Putamen (tissue), 1 donor: ENCODE measurements around the gene ZNF521.
A peak's percentile ranks its signal among the peaks of the same experiment; 100 is the strongest.
"Not testable (repeated sequence)": the region's sequence is repeated elsewhere in the genome, so short reads cannot be mapped to it uniquely, and the experiment has no call there.

ENCODE experiments used
- DNase-seq: peaks from one replicate; pipeline ENCODE4 v3.0.0-alpha.2; 2016; ENCODE audit warnings: low spot score

Gene ZNF521

DNA sequence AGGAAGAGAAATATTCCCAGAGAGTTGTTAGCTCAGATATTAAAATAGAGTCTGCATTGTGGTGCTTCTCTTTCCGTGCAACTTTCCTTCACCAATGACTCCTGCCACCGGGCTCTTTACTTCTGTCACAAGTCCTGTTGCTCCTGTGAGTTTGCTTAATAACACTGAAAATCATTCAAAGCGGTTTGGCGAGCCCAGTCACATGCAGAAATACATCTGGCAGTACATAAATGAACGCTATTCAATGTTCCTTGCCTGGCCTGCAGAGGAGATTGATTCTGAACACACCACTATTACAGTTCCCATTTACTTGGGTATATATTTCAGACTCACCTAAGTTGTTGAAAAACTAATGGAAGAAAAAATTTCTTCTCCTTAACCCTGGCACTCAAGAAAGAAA, 276.6 kb downstream of the ZNF521 start:
- DNase-seq = no peak

DNA sequence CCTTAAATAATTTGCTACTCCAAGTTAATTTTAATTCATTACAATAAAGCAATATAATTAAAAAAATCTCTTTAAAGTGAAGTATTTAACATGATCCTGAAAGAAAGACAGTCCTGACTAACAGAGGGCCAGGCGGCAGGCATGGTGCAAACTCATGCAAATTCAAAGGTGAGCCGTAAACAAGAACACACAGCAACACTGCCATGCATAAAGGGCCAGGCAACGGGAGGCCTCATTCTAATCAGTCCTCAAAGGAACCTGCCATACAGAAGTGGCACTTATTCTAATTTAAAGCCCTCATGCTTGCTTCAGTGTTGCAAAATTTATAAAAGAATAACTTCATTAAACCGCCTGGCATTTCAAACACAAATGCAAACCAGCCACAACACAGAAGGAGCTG, 277.0 kb downstream of the ZNF521 start:
- DNase-seq = no peak

DNA sequence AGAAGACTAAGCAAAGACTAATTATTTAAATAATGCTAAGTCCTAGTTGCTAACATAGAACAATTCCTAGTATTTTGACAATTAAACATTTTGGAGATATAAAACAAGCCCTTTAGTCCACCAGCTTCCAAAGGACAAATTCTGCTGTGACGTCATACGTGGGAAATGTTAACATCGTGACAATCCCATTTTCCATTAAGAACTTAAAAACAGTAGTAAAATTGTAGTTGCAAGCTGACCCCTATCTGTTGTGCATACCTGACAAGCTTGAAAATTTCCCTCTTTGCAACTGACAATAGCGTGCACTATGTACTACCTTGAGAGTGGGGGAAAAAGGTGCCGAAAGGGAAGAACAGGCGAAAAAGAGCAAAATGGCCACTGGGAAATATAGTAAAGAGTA, 279.8 kb downstream of the ZNF521 start:
- no peak for DNase-seq

DNA sequence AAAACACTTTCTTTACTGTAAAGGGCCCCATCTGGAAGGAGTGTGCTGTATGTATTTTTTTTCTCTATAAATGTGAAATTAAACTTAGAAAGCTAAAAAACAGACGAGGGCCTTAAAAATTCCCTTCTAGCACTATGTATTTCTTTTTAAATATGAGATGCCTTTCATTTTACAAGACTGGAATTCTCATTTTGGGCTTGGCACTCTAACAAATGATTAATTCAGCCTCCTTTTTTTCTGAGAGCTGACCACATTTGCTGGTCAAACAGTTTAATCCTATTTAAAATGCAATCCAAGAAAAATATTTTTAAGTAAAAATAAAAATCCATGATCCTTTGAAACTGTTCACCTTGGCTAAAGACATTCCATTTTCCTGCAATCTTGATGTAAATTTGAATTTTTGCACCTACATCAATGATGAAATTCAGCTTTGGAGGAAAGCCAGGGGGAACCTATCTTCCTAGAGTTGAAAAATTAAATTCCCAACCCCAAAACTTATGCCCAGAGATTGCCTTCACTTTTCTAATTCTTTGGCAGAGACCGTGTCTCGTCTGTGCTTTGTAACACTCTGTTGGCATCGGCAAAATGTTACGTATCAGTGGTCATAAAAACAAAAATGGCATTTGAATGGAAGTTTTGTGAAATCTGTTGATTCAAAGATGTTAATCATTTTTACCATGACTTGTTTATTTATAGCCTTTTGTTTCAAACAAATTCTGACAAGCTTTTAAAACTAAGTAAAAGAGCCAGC, 284.5 kb downstream of the ZNF521 start:
- no peak for DNase-seq

DNA sequence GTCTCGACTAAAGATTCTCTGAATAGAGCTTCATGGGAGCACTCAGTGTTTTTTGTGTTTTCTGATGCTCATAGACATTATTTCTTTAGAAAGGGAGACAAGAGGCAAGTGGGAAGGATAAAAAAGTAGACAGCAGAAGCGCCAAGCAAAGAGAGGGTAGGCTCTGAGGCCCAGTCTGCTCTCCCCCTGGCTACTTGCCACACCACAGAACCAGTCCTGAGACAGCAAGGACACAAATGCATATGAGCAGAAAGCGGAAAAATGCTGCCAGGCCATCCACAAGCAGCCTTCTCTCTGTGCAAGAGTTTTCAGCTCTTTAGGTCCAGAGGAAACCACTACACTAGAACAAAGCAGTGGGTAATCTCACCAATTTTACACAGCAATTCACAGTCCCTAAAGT, 285.4 kb downstream of the ZNF521 start:
- DNase-seq = no peak

DNA sequence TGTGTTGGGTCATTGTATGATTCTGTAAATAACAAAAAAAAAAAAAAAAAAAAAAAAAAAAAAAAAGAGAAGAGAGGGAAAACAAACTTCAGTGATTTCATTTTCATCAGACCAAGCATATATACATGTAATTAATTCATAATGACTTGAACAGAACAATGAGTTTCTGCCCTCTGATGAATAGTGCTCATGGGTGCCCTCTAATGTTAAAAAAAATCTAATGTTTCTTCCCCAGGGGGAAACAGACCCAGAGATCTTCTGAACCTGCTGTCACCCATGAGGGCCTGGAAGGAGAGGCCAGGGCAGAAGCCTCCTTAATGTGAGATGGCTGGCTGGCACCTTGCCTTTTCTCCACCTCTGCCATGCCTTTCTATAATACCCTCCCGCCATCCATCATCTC, 289.2 kb downstream of the ZNF521 start:
- no peak for DNase-seq

DNA sequence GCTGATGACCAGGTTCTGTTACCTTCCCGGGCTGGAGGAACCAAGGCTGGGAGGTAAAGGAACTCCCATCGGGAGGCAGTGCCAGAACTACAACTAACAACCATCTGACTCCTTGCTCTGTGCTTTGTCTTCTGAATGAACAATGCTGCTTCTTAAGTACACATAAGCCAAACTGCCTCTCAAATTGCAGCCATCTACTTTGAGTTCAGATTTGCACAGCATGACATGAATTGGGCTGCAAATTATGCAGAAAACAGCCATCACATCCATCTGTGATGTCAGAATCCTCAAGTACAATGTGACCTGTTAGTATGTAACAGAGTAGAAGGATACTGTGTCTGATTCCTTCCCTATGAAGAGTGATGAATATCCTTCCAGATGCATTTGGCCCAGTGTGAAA, 290.6 kb downstream of the ZNF521 start:
- DNase-seq = no peak

DNA sequence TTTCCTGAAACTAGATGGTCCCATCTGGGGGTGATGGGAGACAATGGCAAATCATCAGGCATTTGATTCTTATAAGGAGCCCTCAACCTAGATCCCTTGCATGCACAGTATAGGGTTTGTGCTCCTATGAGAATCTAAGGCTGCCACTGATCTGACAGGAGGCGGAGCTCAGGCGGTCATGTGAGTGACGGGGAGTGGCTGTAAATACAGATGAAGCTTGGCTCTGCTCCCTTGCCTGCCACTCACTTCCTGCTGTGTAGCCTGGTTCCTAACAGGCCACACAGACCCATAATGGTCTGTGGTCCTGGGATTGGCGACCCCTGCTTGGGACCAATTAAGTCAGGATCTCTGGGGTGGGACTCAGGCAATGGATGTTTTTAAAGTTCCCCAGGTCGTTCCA, 293.4 kb downstream of the ZNF521 start:
- DNase-seq = peak; percentile 20

DNA sequence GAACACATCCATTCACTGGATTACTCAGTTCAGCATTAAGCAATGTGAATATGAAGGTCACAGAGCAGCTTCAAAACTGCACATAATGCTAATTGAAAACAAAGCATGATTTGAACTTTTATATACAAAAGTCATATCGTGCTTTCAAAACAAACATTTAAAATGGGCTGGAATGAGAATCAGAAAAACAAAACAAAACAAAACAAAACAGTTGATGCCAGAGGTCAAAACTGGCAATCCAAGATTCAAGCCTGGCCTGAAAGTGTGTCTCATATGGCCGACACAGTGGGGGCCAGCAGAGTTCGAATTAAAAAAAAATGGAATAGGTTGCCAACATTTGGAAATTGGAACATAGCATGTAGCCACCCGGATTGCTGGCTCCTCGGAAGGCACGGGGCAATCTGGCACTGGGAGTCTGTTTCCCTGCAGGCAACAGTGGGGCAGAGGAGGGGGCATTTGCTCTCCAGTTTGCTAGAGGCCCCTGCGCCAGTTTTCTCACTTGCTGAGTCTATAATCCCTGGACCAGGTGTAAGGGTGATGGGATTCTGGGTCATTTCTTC, 294.4 kb downstream of the ZNF521 start:
- no peak for DNase-seq

DNA sequence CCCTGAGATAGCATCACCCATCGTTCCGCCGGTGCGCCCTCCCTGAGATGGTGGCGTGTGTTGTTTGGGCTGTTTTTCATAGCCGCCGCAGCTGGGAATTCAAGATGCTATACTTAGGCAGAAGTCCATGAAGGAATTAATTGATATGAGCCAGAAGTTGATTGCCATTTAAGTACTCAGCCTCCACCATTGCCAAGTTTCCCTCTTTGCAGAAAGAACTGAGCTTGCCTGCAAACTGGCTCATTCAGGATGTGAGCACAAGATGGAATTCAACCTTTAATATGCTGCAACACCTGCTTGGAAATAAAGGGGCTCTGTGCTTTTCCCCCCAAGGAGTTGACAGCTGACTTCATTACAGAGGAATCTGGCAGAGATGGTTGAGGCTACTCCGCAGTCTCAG, 295.5 kb downstream of the ZNF521 start:
- peak; percentile 7 for DNase-seq

DNA sequence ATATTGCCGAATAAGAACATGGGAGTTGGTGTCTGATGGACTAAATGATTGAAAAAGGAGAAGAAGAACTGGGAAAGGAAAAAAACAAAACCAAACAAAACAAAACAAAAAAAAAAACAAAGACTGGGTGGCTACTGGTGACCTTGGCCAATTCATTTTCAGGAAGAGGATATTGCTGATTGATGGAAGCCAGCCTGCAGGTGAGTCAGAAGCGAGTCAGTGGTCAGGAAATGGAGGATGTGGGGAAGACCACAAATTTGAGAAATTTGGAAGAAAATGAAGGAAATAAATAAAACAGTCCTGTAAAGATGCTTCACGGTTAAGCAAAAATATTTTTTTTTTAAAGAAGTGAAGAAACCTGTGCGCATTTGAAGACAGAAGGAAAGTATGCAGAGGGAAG, 296.9 kb downstream of the ZNF521 start:
- DNase-seq = no peak

DNA sequence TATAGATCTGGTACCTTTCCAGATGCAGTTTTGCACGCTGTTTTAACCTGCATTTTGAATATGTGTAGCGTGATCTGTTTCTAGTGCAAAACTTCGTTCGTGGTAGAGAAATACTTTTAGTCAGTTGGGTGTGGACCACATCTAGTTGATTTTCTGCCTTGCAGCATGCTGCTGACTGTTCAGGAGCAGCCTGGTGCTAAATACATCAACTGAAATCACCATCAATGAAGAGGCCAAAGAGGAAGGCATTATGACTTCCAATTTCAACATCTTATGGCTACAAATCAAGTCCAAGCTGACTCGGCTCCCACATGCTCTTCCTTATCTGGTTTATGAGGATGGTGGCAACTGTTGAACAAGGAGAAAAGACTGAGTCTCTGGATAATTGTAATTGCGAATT, 298.5 kb downstream of the ZNF521 start:
- DNase-seq = no peak

DNA sequence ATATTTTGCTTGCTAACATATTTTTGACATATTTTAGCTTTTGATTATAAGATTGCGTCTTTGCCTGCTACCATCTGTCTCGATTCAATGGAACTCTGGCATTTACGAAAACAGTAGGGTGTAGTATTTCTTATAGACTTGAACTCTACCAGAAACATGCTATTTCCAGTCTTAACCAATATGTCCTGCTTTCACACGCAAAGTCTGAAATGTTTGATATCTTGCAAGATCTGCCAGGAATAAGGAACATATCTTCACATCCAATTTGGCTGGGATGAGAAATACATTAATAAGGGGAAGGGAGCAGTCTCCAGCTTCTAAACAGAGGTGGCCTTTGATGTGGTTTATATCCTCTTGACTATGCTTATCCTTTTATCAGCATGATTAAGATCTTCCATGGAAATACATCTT, 299.4 kb downstream of the ZNF521 start:
- DNase-seq = no peak

DNA sequence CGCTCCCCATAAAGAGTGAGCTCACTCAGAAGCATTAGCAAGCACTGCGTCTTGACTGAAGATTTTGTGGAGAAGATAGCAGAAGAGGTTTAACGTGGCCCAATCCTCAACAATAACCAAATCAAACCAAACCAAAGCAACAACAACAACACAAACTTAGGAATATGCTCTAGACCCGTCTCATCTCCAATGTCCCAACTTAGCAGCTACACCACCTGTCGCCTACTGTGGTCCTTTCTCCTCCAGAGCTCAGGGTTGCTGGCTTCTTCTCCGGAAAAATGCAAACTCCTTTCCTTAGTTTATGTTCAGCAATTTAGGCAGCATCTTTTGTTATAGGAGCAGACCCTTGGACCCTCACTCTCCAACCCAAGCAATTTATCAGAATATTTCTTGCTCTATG, 301.4 kb downstream of the ZNF521 start:
- no peak for DNase-seq

DNA sequence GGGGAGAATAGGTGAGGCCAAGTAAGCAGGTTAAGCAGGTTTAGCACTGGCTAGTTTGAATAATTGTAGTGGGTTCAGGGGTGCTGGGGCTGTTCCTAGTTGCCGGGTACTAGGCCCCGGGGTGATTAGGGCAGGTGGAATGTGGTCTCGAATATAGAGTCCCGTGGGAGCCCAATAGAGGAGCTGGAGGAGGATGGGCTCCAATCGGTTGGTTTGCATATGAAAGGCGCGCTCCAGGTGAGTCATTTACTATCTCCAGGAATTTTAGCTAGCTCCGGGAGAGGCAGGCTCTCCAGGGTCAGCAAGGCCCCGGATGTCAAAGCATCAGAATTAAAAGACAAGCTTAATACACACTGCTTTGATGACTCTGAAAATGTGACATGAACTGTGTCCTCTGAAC, 304.0 kb downstream of the ZNF521 start:
- DNase-seq = no peak

DNA sequence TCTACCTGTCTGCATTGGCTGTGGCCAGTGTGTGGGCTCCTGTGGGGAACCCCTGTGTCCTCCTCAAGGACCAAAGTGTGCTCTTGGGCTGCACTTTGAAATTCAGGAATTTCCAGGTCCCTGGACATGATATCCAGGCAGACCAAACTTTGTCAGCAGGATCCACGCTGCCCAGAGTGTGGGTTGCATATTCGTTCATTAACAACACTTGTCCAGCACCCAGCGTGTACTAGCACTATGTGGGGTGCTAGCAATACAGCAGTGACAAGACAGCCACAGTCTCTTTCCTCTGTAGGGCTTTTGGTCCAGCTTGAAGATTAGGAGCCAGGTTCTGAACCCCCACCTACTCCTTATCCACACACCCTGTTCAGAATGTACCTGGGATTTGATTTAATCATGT, 304.5 kb downstream of the ZNF521 start:
- no peak for DNase-seq

DNA sequence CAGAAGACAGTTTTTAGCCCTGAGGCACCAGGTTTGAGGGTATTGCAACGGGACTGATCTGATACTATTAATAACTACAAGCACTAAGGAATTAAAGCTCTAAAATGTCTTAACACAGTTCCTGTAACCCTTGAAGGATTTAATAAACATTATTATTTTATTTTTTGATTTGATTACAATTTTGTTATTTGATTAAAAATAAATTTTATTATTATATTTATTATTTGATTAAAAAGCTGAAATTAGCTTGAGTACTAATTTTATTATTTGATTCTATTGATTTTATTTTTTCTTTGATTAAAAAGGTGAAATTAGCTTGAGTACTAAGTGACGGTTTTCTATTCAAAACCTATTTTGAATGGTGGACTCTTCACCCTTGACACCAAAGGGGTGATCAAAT, 307.3 kb downstream of the ZNF521 start:
- no peak for DNase-seq

DNA sequence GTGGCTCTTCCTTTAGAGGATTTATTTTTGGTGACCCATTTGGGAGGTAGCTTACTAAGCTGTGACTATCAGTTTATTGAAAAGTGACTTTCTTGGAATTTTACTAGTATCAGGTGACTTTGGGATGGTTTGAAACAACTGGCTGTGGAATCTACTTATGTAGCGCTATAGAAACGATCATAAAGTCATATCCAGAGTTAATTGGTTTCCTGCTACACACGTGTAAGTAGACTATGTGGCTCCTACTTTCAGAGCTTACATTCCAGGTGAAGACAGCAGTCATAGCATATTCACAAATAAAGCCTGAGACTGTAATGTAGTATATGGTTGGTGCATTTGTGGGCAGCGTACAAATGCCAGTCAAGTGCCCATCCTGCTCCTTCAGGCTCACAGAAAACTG, 308.9 kb downstream of the ZNF521 start:
- no peak for DNase-seq

DNA sequence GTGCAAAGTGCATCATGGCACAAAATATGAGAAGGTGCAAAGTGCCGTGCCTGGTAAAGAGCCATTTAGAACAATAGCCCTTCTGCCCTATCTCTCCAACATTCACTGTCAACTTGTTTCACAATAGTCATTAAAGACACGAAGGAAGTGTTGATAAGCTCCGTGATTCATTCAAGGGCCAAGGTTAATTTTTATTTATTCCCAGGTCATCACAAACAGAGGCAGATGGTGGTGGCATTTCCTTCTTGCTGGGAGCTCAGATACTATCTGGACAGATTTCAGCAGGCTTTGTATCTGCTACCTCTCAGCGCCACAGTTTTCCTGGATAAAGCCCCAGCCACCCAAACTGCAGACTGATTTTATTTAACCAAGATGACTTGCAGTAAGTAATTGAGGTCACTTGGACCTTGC, 309.3 kb downstream of the ZNF521 start:
- DNase-seq = no peak

DNA sequence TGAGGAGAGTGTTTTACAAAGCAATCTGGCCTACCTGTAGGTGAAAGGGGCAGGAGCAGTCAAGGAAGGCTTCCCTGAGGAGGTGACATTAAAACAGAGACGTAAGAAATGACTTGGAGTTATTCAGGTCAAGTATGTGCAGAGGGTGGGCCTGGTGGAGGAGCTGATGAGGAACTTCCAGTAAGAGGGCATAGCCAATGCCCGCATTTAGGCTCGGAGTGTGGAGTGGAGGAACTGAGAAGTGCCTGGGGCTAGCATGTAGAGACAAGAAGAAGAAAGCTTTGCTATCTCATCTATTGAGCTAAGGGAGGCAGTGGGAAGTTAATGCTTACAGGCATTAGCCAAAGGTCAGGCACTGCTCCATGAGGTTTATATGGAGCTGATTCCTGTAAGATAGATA, 312.2 kb downstream of the ZNF521 start:
- no peak for DNase-seq

DNA sequence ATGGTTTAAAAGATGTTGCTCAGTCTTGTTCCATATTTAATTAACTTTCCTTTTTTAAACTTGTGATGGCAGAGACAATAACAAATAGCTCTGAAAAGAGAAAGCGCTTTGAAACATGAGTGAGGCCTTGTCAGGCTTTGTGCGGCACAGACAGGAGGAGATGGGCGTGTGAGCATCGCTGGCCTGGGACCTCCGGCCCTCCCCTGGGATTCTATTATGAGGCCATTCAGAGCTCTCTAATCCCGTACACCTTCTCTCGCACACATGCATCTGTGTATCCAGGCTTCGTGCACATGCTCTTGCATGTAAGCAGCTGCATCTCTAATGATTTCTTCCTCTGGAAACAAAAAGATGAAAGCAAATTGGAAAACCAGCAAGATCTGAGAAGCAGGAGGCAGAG, 313.7 kb downstream of the ZNF521 start:
- no peak for DNase-seq

DNA sequence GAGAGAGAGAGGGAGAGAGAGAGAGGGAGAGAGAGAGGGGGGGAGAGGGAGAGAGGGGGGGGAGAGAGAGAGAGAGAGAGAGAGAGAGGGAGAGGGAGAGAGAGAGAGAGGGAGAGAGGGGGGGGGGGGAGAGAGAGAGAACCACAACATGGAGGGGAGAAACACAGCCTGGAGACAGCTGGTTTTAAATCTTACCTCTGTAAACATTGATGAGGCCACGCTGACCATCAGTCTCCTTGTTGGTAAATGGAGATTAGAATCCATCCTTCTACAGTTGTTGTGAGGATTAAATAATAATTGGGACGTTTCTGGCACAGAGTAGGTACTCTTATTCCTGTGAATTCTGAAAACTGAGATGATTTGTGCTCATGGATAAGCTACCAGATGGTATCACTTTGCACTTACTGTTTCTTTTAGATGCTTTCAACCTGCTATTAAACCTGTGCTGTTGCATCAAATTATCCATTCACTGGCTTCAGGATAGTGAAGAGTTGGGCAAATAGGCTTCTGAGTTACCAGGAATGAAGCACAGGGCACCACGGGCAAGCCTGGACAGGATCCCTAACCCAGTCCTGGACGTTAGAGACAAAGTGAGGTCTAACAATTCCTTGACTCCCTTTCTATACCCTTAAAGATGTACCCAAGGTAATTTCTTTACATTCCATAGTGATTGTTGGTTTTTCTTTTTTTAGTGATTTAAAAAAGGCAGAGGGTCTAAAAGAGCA, 318.1 kb downstream of the ZNF521 start:
- no peak for DNase-seq

DNA sequence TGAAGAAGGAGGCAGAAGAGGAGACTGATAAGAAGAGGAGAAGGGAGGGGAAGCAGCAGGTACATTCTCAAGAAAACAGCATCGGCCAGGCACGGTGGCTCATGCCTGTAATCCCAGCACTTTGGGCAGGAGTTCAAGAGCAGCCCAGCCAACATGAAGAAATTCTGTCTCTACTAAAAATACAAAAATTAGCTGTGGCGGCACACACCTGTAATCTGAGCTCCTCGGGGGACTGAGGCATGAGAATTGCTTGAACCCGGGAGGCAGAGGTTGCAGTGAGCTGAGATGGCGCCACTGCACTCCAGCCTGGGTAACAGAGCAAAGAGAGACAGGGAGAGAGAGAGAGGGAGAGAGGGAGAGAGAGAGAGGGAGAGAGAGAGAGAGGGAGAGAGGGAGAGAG, 318.8 kb downstream of the ZNF521 start:
- DNase-seq = not testable (repeated sequence)

DNA sequence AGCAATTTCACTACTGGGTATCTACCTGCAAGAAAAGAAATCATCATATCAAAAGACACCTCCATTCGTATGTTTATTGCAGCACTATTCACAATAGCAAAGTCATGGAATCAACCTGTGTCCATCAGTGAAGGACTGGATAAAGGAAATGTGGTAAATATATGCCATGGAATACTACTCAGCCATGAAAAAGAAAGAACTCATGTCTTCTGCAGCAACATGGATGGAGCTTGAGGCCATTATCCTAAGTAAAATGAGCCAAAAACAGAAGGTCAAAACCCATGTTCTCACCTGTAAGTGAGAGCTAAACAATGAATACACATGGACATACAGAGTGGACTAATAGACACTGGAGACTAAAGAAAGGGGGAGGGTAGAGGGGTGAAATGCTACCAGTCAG, 322.2 kb downstream of the ZNF521 start:
- DNase-seq = no peak
